HepG2 (cell line): ENCODE data around the gene SCNM1. TPM values are rescaled to one million over a fixed set of nuclear protein-coding genes. Genes with fewer than 3 reads are reported as not detected.

Experiments
- ATAC-seq: fragments of 200-7000 bp; cut with Tn5 transposase; 3 replicates; pipeline ENCODE4 v1.9.1; 2020; ENCODE audit warnings: mild to moderate bottlenecking, moderate library complexity
- BruUV-seq: library from RNA; stranded (reverse); fragments of 400-500 nt; replicated peaks from 2 replicates; lab custom pipeline; 2021; lab: Mats Ljungman, UMichigan
- CTCF ChIA-PET: fragments of 300-600 bp; formaldehyde crosslinking; extraction: SDS; loops from one replicate; lab custom pipeline; 2021; ENCODE audit warnings: low total read pairs, inconsistent platforms, low intra/inter-chr PET ratio; lab: Yijun Ruan, JAX
- POLR2A ChIA-PET: fragments of 350-600 bp; sonication (Branson Sonifier 250); formaldehyde crosslinking; loops from one replicate; lab custom pipeline; 2020; ENCODE audit warnings: antibody characterized with exemption, inconsistent platforms; lab: Yijun Ruan, JAX
- DNase-seq: peaks from one replicate; pipeline ENCODE4 v3.0.0-alpha.2; 2015; ENCODE audit warnings: low spot score
- FAIRE-seq: peaks from 3 replicates; lab custom pipeline; 2011; peaks lifted over from hg19 to GRCh38; lab: Jason Lieb, UNC
- H2AFZ ChIP-seq: one replicate; pipeline ENCODE4 v1.6.1; 2011; ENCODE audit warnings: low read length, inconsistent platforms
- H3K27ac ChIP-seq: fragments of 300-600 bp; 3 replicates; pipeline ENCODE4 v1.8.0; 2011; ENCODE audit warnings: mixed run types, mild to moderate bottlenecking, mixed read lengths, low read length, inconsistent platforms; ENCODE audit not compliant: insufficient read depth; ENCODE audit errors: extremely low read length
- H3K27me3 ChIP-seq, 2 experiments: fragments of 200-600 bp in 1 of 2; 2 replicates in 1 of 2; 3 replicates in 1 of 2; pipeline versions ENCODE4 v1.6.0 to v1.8.0; 2011; ENCODE audit warnings: low read length in 2 of 2, mild to moderate bottlenecking in 2 of 2, moderate library complexity in 2 of 2, inconsistent platforms in 1 of 2; ENCODE audit not compliant: insufficient read depth in 2 of 2, control insufficient read depth in 1 of 2
- H3K36me3 ChIP-seq, 2 experiments: fragments of 200-600 bp in 1 of 2; replicated peaks in 1 of 2; 2 replicates in 1 of 2; 3 replicates in 1 of 2; pipeline versions ENCODE4 v1.5.1 to v1.8.0; 2011; ENCODE audit warnings: low read length in 2 of 2, inconsistent platforms in 1 of 2; ENCODE audit not compliant: insufficient read depth in 2 of 2, control insufficient read depth in 1 of 2
- H3K4me1 ChIP-seq: 2 replicates; pipeline ENCODE4 v1.5.1; 2012; ENCODE audit warnings: low read length, inconsistent platforms; ENCODE audit not compliant: insufficient read depth
- H3K4me2 ChIP-seq: 2 replicates; pipeline ENCODE4 v1.6.0; 2011; ENCODE audit warnings: low read depth, low read length, inconsistent platforms
- H3K4me3 ChIP-seq, 3 experiments: fragments of 200-600 bp in 1 of 3; sonication (generic), shearing (Covaris generic) in 1 of 3; replicated peaks in 1 of 3; 2 replicates each; pipeline ENCODE4 v1.5.1; 2011 to 2016; ENCODE audit warnings: low read length in 3 of 3, inconsistent platforms in 2 of 3, low read depth in 2 of 3, mild to moderate bottlenecking in 2 of 3, control low read depth in 1 of 3, mixed read lengths in 1 of 3; ENCODE audit not compliant: insufficient read depth in 1 of 3
- H3K79me2 ChIP-seq: one replicate; pipeline ENCODE4 v1.6.1; 2011; ENCODE audit warnings: low read length, inconsistent platforms; ENCODE audit not compliant: insufficient read depth
- H3K9ac ChIP-seq: 2 replicates; pipeline ENCODE4 v1.6.0; 2011; ENCODE audit warnings: mild to moderate bottlenecking, low read depth, low read length, inconsistent platforms; ENCODE audit not compliant: insufficient read depth
- H3K9me3 ChIP-seq: 2 replicates; pipeline ENCODE4 v1.5.1; 2012; ENCODE audit warnings: mild to moderate bottlenecking, low read length
- H4K20me1 ChIP-seq: 2 replicates; pipeline ENCODE4 v1.6.0; 2011; ENCODE audit warnings: inconsistent platforms, mild to moderate bottlenecking, low read length, moderate library complexity; ENCODE audit not compliant: insufficient read depth
- AKAP8 ChIP-seq: sonication (generic); formaldehyde crosslinking; IDR thresholded peaks from 2 replicates; pipeline ENCODE4 v1.5.1; 2020; ENCODE audit warnings: mild to moderate bottlenecking, missing genetic modification reagents
- GATAD2A ChIP-seq: IDR thresholded peaks from 2 replicates; pipeline ENCODE4 v1.6.1; 2016
- KDM5A ChIP-seq: fragments of 200-600 bp; sonication (generic); IDR thresholded peaks from 2 replicates; pipeline ENCODE4 v1.7.0; 2018; ENCODE audit warnings: antibody characterized with exemption, mild to moderate bottlenecking, low read length, borderline replicate concordance
- MIXL1 ChIP-seq: IDR thresholded peaks from 2 replicates; pipeline ENCODE4 v1.6.1; 2016
- SRF ChIP-seq: IDR thresholded peaks from 2 replicates; pipeline ENCODE4 v1.6.1; 2011; ENCODE audit warnings: mild to moderate bottlenecking, low read depth, low read length, moderate library complexity
- TBP ChIP-seq: sonication (generic); formaldehyde crosslinking; IDR thresholded peaks from 2 replicates; pipeline ENCODE4 v1.5.0; 2020; ENCODE audit warnings: missing genetic modification reagents
- TOE1 ChIP-seq: sonication (generic); formaldehyde crosslinking; IDR thresholded peaks from 2 replicates; pipeline ENCODE4 v1.4.0; 2020; ENCODE audit warnings: mild to moderate bottlenecking, missing genetic modification reagents
- ZNF720 ChIP-seq: sonication (generic); formaldehyde crosslinking; IDR thresholded peaks from 2 replicates; pipeline ENCODE4 v1.4.0; 2020; ENCODE audit warnings: missing genetic modification reagents
- ZNF782 ChIP-seq: sonication (generic); formaldehyde crosslinking; IDR thresholded peaks from 2 replicates; pipeline ENCODE4 v1.4.0; 2020; ENCODE audit warnings: missing genetic modification reagents, mild to moderate bottlenecking, borderline replicate concordance
- ZNF878 ChIP-seq: sonication (generic); formaldehyde crosslinking; IDR thresholded peaks from 2 replicates; pipeline ENCODE4 v1.8.1; 2023; ENCODE audit warnings: mild to moderate bottlenecking, missing genetic modification reagents, moderate library complexity
- ZNF883 ChIP-seq: sonication (generic); formaldehyde crosslinking; IDR thresholded peaks from 2 replicates; pipeline ENCODE4 v1.5.1; 2020; ENCODE audit warnings: mild to moderate bottlenecking, missing genetic modification reagents; ENCODE audit errors: not compliant biosample characterization
- WGBS: methylation state at CpG from one replicate; pipeline ENCODE4 v1.1.6; 2017; ENCODE audit warnings: low lambda C conversion rate; 5-methylcytosine and 5-hydroxymethylcytosine counted together
- in situ Hi-C: cut with HindIII; loops from 2 replicates; pipeline ENCODE4 v1.10.0; 2017; ENCODE audit warnings: low pct_unique_long_range_greater_than_20kb; ENCODE audit not compliant: extremely low pct_ligation_motif_present
- intact Hi-C: fragments of 100-400 bp; cut with micrococcal nuclease; formaldehyde crosslinking; loops from one replicate; pipeline ENCODE4 v1.10.0; 2022; ENCODE audit not compliant: unreplicated experiment
- polyA plus RNA-seq, 8 experiments: library from polyadenylated mRNA; depleted of rRNA in 3 of 8; stranded (reverse) in 7 of 8; unstranded in 1 of 8; fragments of >200 nt; fragmentation: Illumina TruSeq in 4 of 8; extraction: Trizol in 4 of 8; gene quantifications; 2 replicates each; pipeline versions ENCODE4 v1.2.1 to v1.2.3, GENCODE V29; 2011 to 2016; ENCODE audit warnings: low read depth in 4 of 8, missing spikeins in 1 of 8, mixed read lengths in 1 of 8; ENCODE audit not compliant: insufficient read depth in 1 of 8
- total RNA-seq, 5 experiments: library from RNA; depleted of rRNA; stranded (reverse); fragments of >200 nt; fragmentation: Illumina TruSeq; extraction: Trizol; gene quantifications; 2 replicates each; pipeline ENCODE4 v1.2.3, GENCODE V29; 2016; ENCODE audit warnings: low read depth in 1 of 5

The SCNM1 gene
- total and polyA plus RNA-seq, 2 of the 13 experiments (the other 11 are each of a cell fraction or from before 2014, with no cell fraction given), result 16.3 to 31.5 TPM

DNA sequence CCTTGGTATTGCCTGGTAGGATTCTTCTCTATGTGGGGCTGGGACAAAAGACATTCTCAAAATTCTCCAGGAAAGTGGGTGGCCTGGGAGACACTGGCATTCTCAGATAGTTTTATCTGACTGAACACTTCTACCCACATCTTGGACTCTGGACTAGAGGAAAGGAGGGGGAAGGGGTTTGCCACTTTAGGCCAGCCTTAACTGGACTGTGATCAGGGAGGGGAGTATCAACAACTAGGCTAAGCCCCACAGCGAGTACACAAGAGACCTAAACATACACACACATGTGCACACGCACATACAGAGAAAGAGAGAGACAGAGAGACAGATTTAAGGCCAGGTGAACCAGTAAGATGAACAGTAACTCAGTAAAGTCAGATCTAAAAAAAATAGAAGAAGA is 18.3 kb upstream of the SCNM1 start (continued):
- TF ChIP-seq ZNF720 (CRISPR knock-in tag) (no peak), KDM5A (no peak), TBP (CRISPR knock-in tag) (no peak), MIXL1 (CRISPR knock-in tag) (peak; percentile 50; the same call in 1 of the 2 replicates), ZNF883 (CRISPR knock-in tag) (no peak), SRF (no peak), ZNF878 (CRISPR knock-in tag) (0 out of 2 replicates have a peak, but pooled peaks have one; percentile 37), TOE1 (no peak), GATAD2A (CRISPR knock-in tag) (peak; percentile 35; the same call in 1 of the 2 replicates)

DNA sequence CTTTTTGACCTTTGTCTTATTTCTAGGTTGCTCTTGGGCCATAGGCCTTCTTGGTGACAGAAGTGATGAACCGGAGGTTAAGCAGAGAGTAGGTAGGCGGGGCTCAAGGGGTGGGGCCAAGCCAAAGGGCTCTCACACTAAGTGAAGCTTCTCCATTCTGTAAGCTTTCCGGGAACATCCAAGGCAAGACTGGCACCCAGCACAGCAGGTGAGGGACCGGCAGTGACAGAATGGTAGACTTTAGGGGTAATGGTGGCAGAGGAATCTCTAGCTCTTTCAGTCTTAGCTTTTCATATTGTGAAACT is 9.5 kb upstream of the SCNM1 start, which contains the start of gene TNFAIP8L2:
Gene TNFAIP8L2 (plus strand): TSS at position 135 of the 305 bp plus-strand sequence. CDS start 2,049 bp downstream, outside the sequence.
- FAIRE-seq (no peak), DNase-seq (no peak), ATAC-seq (peak; percentile 54)
- Histone ChIP-seq H3K4me1 (peaks cover 8% of the 10 kb centered on the region), H4K20me1 (no peaks in the 10 kb centered on the region), H3K79me2 (no peaks in the 10 kb centered on the region), H3K9ac (no peak within 1 kb of the TSS), H3K27me3 (no peaks in the 10 kb centered on the region), H3K4me3 (no peak within 1 kb of the TSS), H3K27ac (no peak within 1 kb of the TSS), H3K9me3 (no peaks in the 10 kb centered on the region), H3K4me2 (no peak within 1 kb of the TSS), H3K36me3 (peaks cover 8 to 14% of the 10 kb centered on the region in 2 experiments), H2AFZ (no peak within 1 kb of the TSS)
- BruUV-seq, result no TSS peak
- CTCF ChIA-PET, result interaction anchor here (1.4 to 3.6 kb wide), 2 partner anchors 57 to 132 kb away, joined by 10 to 45 read pairs; no protein-coding TSS in a partner anchor
- in situ Hi-C loops (loop anchor here (5.0 kb wide), 1 partner anchor 59 kb away; no protein-coding TSS in a partner anchor), intact Hi-C loops (loop anchor here (1.0 to 2.0 kb wide), 2 partner anchors 57 to 132 kb away; no protein-coding TSS in a partner anchor)
- POLR2A ChIA-PET, result interaction anchor here (1.1 kb wide), 1 partner anchor 57 kb away, joined by 3 read pairs; no protein-coding TSS in a partner anchor
- 86% methylated on average over 3 of the region's 4 CpGs for WGBS
- TF ChIP-seq ZNF782 (CRISPR knock-in tag), result no peak
- no peak for TF ChIP-seq AKAP8 (CRISPR knock-in tag)
